GM21360 (cell line): ENCODE data around the gene PSMB10.

Experiments
- ATAC-seq: cut with Tn5 transposase; IDR thresholded peaks from one replicate; pipeline ENCODE4 v1.9.1; 2021; ENCODE audit warnings: mild to moderate bottlenecking, moderate library complexity; ENCODE audit not compliant: unreplicated experiment

Gene PSMB10

GRCh38 chr16:67897231-67897630 lies 39.4 kb downstream of the PSMB10 start:
- no peak for ATAC-seq

- no peak for ATAC-seq
These were observed 42.8 kb downstream of the PSMB10 start for GRCh38 chr16:67893743-67894399.

- peak; percentile 86 for ATAC-seq
These were observed 43.5 kb downstream of the PSMB10 start, which contains the start of gene PSKH1 for GRCh38 chr16:67892899-67893742. PSKH1 (plus strand) TSS chr16:67893254; CDS start chr16:67908750, 15,496 bp downstream.

- no peak for ATAC-seq
These were observed 44.3 kb downstream of the PSMB10 start for GRCh38 chr16:67892375-67892774.

DNA sequence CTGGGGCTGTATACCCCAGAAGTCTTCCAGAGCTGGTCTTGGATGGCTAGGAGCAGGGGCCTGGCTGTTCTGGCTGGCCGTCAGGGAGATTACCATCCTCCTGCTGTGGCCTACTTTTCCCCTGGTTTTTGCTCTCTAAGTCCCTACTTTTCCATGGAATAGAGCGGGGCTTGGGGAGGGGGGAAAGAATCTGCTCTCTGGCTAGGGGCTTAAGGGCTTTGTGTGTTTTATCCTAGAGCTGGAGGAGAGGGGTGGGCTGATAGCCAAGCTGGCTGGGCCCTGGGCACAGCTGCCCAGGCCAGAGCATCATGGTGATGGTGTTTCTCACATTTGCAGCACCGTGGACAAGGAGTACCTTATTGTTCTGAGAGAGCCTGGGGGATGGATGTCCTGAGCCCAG lies 48.3 kb downstream of the PSMB10 start:
- no peak for ATAC-seq

GRCh38 chr16:67886387-67886786 lies 50.3 kb downstream of the PSMB10 start:
- no peak for ATAC-seq

DNA sequence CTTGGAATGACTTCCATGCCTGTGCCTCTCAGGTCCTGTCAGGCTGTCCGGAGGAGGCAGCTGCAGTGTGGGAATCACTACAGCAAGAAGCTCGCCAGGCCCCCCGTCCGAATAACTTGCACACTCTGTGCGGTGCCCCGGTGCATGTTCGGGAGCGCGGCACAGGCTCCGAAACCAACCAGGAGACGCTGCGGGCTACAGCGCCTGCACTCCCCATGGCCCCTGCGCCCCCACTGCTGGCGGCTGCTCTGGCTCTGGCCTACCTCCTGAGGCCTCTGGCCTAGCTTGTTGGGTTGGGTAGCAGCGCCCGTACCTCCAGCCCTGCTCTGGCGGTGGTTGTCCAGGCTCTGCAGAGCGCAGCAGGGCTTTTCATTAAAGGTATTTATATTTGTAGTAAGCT lies 50.7 kb downstream of the PSMB10 start:
- no peak for ATAC-seq

GRCh38 chr16:67885545-67885944 lies 51.1 kb downstream of the PSMB10 start:
- ATAC-seq, result no peak

- no peak for ATAC-seq
These were observed 52.0 kb downstream of the PSMB10 start, which contains the start of gene NRN1L for GRCh38 chr16:67884684-67885083. NRN1L (plus strand) TSS chr16:67884885; CDS start chr16:67884904, 19 bp downstream.
